ENCODE results near the gene STAMBPL1.

STAMBPL1 gene

GRCh38 chr10:88952647-88953111, 72.6 kb downstream of the STAMBPL1 start, which contains the start of gene ACTA2:
Gene ACTA2, minus strand, starts transcription at chr10:88952773. Its CDS starts 3,843 bp downstream, at chr10:88948930.
- DNase-seq (ENCODE audit: low read depth): no peak

DNA sequence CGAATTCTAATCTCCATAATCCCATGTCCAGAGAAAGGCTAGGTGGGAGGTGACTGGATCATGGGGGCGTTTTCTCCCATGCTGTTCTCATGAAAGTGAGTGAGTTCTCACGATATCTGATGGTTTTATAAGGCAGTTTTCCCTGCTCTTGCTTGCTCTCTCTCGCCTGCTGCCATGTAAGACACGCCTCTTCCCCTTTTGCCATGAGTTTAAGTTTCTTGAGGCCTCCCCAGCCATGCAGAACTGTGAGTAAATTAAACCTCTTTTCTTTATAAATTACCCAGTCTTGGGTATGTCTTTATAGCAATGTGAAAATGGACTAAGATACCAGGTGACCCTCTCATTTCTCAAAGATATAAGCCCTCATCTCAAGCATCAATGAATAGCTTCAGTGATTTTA, 73.6 kb downstream of the STAMBPL1 start:
- no peak for DNase-seq (ENCODE audit: low read depth)

DNA sequence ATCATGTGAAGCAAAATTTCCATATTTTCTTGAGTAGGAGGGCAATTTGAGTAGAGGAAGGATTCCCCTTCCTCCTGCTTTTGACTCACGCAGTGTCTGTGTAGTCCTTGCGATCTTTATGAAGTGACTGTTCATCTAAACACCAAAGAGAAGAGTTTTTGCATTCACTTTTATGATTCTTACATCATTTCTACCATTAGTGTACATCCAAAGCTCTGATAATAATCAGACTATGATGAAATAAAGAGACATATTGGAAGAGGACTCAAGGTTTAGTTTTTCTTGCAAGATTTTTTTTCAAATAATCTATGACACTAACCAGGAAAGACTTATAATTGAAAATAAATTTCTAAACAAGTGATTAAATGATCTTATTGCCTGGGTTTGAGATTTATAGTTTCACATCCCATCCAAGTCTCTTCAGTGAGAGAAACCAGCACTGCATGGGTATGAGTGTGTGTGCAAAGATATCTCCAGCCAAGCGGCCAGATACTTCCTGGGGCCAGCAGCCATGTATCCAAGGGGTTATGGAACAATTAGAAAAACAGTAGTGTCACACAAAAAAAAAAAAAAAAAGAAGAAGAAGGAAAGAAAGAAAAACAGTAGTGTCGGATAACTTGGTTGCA, 74.5 kb downstream of the STAMBPL1 start:
- no peak for DNase-seq (ENCODE audit: low read depth)

GRCh38 chr10:88957381-88957780, 77.3 kb downstream of the STAMBPL1 start:
- no peak for DNase-seq (ENCODE audit: low read depth)

DNA sequence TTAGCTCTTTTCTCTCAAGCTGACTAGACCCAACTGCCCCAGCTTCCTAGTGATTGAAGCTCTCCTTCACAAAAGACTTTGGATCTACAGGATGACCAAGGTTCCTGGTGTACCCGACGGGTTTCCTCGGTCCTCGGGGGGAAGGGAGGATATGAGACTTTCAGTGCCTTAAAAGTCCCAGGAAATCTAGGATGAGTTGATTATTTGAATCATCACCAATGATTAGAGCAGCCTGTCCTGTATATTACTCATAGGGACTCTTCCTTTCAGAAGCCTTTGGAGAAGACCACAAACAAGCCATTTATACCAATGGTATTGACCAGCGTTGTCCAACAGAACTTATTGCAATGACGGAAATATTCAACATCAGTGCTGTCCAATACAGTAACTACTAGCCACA, 78.7 kb downstream of the STAMBPL1 start:
- no peak for DNase-seq (ENCODE audit: low read depth)

DNA sequence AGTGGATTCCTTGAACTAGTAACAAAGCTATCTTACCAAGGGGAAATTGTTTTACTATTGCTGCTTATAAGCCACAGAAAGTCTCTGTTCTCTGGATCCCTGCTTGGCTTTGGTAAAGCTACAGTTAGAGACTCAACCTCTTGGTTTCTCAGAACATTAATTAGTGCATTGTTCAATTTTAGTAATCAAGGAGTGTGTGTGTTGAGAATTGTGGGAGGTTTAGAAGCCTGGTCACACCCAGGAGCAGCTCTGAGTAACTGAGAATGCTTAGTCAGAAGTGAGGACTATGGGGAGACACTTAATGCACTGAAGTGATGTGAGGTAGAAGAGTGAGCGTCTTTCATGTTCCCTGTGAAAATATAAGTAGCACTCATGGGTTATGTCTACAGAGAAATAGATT, 80.8 kb downstream of the STAMBPL1 start:
- DNase-seq (ENCODE audit: low read depth): no peak

DNA sequence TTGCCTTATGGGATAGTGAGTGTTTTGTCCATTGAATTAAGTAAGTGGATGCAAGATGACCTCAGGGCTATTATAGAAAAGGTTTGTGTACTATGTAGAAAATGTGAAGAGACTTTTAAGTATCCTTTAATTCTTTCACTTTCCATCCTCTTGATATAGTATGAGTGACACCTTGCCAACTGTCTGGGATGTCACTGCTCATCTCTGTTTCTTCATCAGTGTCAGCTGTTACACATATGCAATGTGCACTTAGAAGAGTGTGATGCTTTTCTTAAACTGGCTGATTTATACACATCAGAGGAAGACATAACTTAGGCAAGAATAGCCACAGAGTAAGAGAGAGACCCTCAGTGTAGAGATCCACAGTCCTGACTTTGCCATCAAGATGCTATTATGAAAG, 81.2 kb downstream of the STAMBPL1 start:
- no peak for DNase-seq (ENCODE audit: low read depth)

DNA sequence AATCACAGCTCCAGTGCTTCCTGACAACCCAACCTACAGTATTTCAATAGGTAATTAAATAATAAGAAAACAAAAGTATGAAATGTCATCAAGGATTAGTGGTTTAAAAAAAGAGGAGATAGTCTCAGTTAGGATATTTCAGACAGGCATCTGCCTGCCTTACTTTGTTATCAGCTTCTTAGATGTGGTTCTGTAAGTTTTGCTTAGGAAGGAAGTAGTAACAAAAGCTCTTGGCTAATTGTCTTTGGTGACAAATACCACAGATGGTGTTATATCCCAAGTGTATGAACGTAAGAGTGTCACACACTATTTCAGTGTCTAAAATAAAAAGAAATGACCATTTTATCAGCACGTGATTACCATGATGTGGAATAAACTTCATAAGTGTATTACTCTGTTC, 82.3 kb downstream of the STAMBPL1 start:
- no peak for DNase-seq (ENCODE audit: low read depth)

GRCh38 chr10:88963318-88963717, 83.3 kb downstream of the STAMBPL1 start:
- no peak for DNase-seq (ENCODE audit: low read depth)

DNA sequence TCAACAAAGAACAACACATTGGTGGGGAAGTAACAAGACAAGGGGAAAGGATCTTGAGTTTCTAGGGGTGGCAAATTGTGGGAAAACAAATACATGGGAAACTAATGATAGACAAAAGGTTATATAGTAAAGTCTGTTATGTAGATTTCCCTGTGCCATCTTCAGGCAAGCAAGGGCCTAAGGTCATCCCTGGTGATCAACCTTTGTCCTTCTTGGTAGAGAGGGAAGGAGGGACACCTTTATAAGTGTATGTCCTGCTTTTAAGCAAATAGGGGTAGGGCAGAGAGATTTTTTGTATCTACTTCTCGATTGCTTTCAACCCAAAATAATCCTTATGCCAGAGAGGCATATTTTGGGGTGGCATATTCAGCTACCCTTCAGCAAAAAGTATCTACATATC, 84.3 kb downstream of the STAMBPL1 start:
- no peak for DNase-seq (ENCODE audit: low read depth)

DNA sequence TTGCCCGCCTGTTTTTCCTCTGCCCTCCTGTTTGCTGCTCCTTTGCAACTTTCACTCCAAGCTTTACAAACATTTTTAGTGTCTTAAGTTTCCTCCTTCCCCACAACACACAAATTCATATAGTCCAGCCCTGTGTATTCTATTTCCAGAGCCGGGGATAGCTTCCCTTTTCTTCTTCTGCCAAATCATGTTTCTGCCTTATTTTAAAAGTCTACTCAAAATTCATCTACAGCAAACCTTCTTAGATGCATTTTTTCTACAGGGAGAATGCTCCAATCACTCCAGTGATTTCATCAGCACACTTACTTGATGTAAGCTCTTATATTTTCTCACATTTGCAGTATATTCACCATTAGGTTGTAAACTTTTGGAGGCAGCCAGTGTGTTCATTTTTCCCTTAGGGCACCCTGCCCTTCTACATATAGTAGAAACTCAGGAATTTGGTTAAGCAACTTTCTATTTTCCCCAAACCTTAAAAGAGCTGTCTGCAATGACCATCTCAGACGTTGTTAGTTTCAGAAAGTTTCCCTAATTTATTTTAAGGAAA, 84.9 kb downstream of the STAMBPL1 start:
- no peak for DNase-seq (ENCODE audit: low read depth)

- no peak for DNase-seq (ENCODE audit: low read depth)
Measured at GRCh38 chr10:88966797-88967196, 86.8 kb downstream of the STAMBPL1 start.

DNA sequence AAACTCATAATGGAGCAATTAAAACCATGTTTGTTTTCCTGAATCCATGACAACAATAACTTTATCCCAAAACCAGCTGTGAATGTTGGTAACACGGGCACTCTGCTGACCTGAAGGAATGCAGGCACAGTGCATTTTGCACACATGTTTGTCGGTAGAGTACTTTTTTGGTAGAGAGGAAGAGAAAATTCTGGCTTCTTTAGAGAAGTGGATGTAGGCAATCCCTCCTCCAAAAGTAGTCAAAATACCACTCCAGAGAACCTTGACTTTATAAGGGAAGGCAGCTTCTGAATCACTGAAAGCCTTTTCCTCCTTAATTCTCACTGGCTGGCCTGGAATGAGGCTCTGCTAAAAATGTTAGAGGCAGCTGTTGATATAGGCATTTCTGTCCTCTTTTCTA, 88.3 kb downstream of the STAMBPL1 start:
- no peak for DNase-seq (ENCODE audit: low read depth)

DNA sequence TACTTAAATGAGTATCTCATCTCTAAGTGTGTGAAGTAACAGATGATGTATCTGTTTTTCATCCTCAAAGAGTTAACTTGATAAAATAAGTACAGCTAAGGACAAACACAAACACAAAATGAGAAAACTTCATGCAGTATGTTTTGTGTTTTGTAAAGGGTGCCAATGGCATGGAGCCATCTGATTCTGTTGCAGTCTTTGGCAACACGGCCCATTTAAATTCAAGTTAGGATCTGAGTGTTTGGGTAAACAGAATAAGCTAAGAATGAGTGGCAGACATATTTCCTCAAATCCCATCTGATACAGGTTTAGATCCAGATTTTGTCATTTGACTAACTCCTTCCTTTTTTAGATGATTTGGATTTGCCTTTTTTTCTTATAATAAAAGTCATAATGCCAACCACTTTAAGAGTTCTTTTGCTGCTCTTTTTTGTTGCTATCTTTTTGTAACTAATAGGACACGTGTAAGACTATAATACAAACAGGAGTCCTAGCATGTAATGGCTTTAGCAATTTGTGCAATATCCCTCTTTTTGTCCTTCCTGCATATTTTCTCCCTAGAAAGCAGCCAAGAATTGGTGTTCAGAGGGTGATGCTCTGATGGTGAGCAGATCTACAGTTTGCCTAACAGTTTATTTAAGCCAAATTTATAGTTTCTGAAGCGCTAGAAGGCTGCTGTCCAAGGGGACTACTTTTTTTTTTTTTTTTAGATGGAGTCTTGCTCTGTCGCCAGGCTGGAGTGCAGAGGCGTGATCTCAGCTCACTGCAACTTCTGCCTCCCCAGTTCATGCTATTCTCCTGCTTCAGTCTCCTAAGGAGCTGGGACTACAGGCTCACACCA, 91.4 kb downstream of the STAMBPL1 start:
- DNase-seq (ENCODE audit: low read depth): no peak
